Measurements from ENCODE around the gene MTPN. TPM values are rescaled to one million over a fixed set of nuclear protein-coding genes. Genes with fewer than 3 reads are reported as not detected.

Gene MTPN
- total RNA-seq, 1 experiment from 2014 or later: 52.9 TPM

DNA sequence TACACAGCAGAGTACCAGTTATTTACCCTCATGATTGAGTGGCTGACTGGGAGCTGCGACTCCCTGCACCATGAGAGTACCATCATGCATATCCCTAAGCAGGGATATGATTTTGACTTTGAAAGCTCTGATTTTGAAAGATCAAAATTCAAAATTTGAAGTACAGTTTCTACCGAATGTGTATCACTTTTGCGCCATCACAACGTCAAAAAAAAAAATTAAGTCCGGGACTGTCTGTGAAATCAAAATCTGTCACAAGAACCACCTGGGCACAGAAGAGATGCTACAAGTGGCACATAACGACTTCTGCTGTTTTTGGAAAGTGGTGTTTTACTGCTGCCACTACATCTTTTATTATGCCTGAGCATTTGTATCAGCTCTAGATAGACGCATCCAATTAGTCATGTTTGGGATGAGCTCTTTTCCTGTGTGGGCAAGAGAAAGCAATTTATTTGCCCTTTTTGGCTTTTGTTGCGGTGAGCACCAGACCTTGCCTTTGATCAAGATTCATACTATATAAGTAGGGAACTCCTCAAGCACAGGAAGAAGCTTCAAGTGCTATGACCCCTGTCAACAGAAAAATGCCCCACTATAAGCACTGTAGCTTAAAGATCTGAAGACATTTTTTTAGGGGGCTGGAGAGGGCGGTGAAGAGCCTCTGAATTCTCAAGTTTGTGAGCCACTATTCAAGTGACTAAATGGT, 10.7 kb downstream of the MTPN start:
- H3K36me3 ChIP-seq: peaks cover 11% of the 10 kb centered on the region

GRCh38 chr7:135965602-135966001, 11.6 kb downstream of the MTPN start:
- Histone ChIP-seq H3K27me3 (no peaks in the 10 kb centered on the region), H3K4me3 (no peak overlapping the region), H3K9me3 (no peaks in the 10 kb centered on the region), H3K36me3 (peaks cover 11% of the 10 kb centered on the region)
- no peak for DNase-seq

More for the DNA sequence above, 10.7 kb downstream of the MTPN start:
- no peaks in the 10 kb centered on the region for H3K9me3 ChIP-seq
- no peak overlapping the region for H3K4me3 ChIP-seq
- H3K27me3 ChIP-seq: no peaks in the 10 kb centered on the region
- DNase-seq: no peak

- peaks cover 11% of the 10 kb centered on the region for H3K36me3 ChIP-seq
- no peaks in the 10 kb centered on the region for H3K9me3 ChIP-seq
- no peak for DNase-seq
- no peaks in the 10 kb centered on the region for H3K27me3 ChIP-seq
- H3K4me3 ChIP-seq: peak overlapping the region; percentile 22; the same call in 1 of the 2 replicates
Measured at GRCh38 chr7:135964791-135965190, 12.4 kb downstream of the MTPN start.

- peaks cover 11% of the 10 kb centered on the region for H3K36me3 ChIP-seq
- peak overlapping the region; percentile 22; the same call in 1 of the 2 replicates for H3K4me3 ChIP-seq
- H3K27me3 ChIP-seq: no peaks in the 10 kb centered on the region
- no peak for DNase-seq
- H3K9me3 ChIP-seq: no peaks in the 10 kb centered on the region
Measured at GRCh38 chr7:135964274-135964673, 12.9 kb downstream of the MTPN start.

DNA sequence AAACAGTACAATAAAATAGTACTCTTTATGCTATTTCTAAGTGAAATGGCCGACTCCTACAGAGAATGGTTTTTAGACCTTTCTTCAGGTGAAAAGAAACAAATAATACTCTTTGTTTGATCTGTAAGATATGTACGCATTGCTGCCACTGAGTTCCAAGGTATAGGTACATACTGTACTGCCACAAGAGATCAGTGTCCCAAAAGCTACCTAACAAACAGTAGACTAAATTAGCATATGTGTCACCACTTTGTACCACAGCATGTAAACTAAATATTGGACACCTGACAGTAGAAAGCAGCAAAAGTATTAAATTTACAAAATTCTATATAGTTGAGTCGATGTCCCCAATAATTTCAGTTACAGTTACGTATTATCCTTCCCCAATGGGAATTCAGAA, 14.4 kb downstream of the MTPN start:
- Histone ChIP-seq H3K4me3 (no peak overlapping the region), H3K27me3 (no peaks in the 10 kb centered on the region), H3K36me3 (peaks cover 2% of the 10 kb centered on the region), H3K9me3 (no peaks in the 10 kb centered on the region)
- DNase-seq: no peak

GRCh38 chr7:135960709-135961451, 16.3 kb downstream of the MTPN start:
- DNase-seq: no peak
- Histone ChIP-seq H3K4me3 (no peak overlapping the region), H3K36me3 (no peaks in the 10 kb centered on the region), H3K27me3 (no peaks in the 10 kb centered on the region), H3K9me3 (no peaks in the 10 kb centered on the region)

- Histone ChIP-seq H3K4me3 (no peak overlapping the region), H3K27me3 (no peaks in the 10 kb centered on the region), H3K36me3 (no peaks in the 10 kb centered on the region), H3K9me3 (no peaks in the 10 kb centered on the region)
- DNase-seq: no peak
Measured at GRCh38 chr7:135959646-135960363, 17.4 kb downstream of the MTPN start.

DNA sequence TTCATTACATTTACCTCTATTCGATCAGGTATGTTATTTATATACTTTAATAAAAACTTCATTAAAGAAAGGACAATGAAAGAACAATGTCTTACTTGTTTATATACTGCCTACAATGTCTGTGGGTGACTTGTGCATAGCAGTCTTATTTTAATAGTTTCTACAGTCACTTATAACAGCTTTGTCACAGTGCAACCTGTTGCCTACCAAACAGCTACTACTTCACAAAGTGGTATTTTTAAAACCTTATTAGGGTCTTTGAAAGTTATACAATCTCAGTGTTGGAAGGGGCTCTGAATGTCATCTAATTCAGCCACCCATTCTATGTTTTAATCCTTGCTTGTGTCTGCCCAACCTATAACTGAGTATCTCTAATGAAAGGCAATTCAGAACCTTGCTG, 19.0 kb downstream of the MTPN start:
- no peaks in the 10 kb centered on the region for H3K27me3 ChIP-seq
- no peaks in the 10 kb centered on the region for H3K36me3 ChIP-seq
- DNase-seq: no peak
- H3K4me3 ChIP-seq: no peak overlapping the region
- no peaks in the 10 kb centered on the region for H3K9me3 ChIP-seq

- Histone ChIP-seq H3K4me3 (no peak overlapping the region), H3K36me3 (no peaks in the 10 kb centered on the region), H3K9me3 (no peaks in the 10 kb centered on the region), H3K27me3 (no peaks in the 10 kb centered on the region)
- no peak for DNase-seq
Measured at GRCh38 chr7:135957627-135958026, 19.5 kb downstream of the MTPN start.

DNA sequence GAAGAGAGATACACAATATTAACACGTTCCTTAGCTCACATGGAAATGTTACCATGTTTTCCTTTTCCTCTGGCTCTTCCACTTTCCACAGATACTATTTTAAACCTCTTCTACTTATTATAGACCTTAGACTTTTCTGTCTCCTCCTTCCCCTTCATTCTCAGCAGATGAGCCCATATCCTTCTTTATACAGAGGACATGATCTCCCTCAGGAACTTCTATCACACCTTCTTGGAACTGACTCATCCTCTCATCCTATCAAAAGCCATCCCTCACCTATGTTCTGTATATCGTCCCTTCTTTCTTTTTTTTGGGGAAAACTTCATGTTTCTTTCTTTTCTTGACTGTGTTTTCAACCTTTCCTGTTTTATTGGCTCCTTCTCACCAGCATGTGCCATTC, 20.8 kb downstream of the MTPN start:
- H3K9me3 ChIP-seq: no peaks in the 10 kb centered on the region
- no peak for DNase-seq
- no peaks in the 10 kb centered on the region for H3K27me3 ChIP-seq
- H3K4me3 ChIP-seq: no peak overlapping the region
- H3K36me3 ChIP-seq: no peaks in the 10 kb centered on the region

DNA sequence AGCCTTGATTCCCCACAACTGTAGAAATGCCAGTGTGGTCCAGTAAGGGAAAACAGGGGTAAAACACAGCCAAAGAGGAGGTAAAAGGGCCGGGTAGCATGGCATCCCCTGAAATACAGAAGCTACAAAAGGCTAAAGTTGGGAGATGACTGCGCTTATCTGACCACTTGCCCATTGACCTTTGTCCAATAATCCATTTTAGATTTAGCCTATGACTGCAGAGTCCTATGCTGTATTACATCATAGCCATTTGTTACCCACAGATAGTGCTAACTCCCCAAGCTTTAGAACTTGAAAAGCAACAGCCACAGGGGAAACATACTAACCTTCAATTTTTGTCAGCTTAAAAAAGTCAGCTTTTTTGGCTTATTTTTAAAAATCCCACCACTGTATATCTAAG, 26.2 kb downstream of the MTPN start:
- DNase-seq: no peak
- no peaks in the 10 kb centered on the region for H3K9me3 ChIP-seq
- no peak overlapping the region for H3K4me3 ChIP-seq
- peaks cover 11% of the 10 kb centered on the region for H3K36me3 ChIP-seq
- no peaks in the 10 kb centered on the region for H3K27me3 ChIP-seq

DNA sequence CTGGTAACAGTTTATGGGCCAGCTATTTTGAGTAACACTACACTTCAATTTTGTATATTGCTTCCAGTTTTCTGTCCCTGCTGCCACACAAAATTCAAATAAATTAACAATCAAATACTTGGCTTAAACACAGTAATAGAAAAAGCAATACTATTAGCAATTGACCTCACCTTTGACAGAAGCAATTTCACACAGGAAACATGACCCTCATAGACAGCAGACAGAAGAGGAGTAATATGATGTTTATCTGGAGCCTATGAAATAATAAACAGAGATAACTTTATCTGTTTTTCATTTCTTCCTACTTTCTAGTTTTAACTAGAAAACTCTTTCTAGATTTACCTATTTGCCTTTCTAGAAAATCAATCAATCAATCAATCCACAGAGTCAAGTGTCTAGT, 26.7 kb downstream of the MTPN start:
- H3K9me3 ChIP-seq: no peaks in the 10 kb centered on the region
- H3K27me3 ChIP-seq: no peaks in the 10 kb centered on the region
- H3K4me3 ChIP-seq: no peak overlapping the region
- DNase-seq: no peak
- H3K36me3 ChIP-seq: peaks cover 11% of the 10 kb centered on the region

GRCh38 chr7:135946289-135947055, 30.7 kb downstream of the MTPN start:
- Histone ChIP-seq H3K4me3 (no peak overlapping the region), H3K27me3 (no peaks in the 10 kb centered on the region), H3K36me3 (peaks cover 11% of the 10 kb centered on the region), H3K9me3 (no peaks in the 10 kb centered on the region)
- DNase-seq: no peak

DNA sequence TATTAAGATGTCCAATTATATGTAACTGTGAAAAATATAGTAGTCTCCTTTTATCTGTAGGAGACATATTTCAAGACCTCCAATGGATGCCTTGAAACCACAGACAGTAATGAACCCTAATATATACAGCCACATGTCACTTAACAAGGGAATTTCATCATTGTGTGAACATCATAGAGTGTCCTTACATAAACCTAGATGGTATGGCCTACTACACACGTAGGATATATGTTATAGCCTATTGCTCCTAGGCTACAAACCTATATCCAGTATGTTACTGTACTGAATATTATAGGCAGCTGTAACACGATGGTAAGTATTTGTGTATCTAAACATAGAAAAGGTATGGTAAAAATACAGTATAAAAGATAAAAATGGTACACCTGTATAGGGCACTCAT, 32.4 kb downstream of the MTPN start:
- no peak for DNase-seq
- Histone ChIP-seq H3K27me3 (no peaks in the 10 kb centered on the region), H3K4me3 (no peak overlapping the region), H3K36me3 (peaks cover 3% of the 10 kb centered on the region), H3K9me3 (no peaks in the 10 kb centered on the region)

GRCh38 chr7:135943134-135943879, 33.9 kb downstream of the MTPN start:
- Histone ChIP-seq H3K36me3 (no peaks in the 10 kb centered on the region; the same call in none of the 2 replicates), H3K4me3 (no peak overlapping the region), H3K27me3 (no peaks in the 10 kb centered on the region), H3K9me3 (no peaks in the 10 kb centered on the region)
- DNase-seq: no peak

DNA sequence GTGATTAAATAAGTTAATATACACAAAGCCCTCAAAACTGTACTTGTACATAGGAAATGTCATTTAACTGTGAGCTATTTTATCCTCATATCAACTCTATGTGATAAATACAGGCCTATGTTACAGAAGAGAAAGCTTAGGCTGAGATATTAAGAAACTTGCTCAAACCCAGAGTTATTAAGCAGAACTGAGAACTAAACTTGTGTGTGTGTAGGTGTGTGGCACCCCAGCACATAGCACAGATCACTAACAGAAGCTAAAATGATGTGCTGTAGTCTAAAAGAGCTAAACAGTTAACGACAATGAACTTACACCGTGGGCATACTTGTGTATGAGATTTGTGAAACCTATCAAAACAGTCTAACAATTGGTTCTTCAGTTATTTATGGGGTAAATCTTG, 34.5 kb downstream of the MTPN start:
- DNase-seq: no peak
- no peaks in the 10 kb centered on the region; the same call in none of the 2 replicates for H3K36me3 ChIP-seq
- H3K27me3 ChIP-seq: no peaks in the 10 kb centered on the region

More for the DNA sequence above, 34.5 kb downstream of the MTPN start:
- no peak overlapping the region for H3K4me3 ChIP-seq
- H3K9me3 ChIP-seq: no peaks in the 10 kb centered on the region

Data from MG63 (cell line).